H1 (cell line): ENCODE measurements around the gene VAT1. TPM values are rescaled to one million over a fixed set of nuclear protein-coding genes. Genes with fewer than 3 reads are reported as not detected.

Experiments
- CTCF ChIA-PET: fragments of 300-600 bp; sonication (Branson Sonifier 250); formaldehyde crosslinking; loops from one replicate; lab custom pipeline; 2021; ENCODE audit not compliant: partially characterized antibody; lab: Charles Lee
- POLR2A ChIA-PET: fragments of 300-600 bp; sonication (Branson Sonifier 250); formaldehyde crosslinking; loops from one replicate; lab custom pipeline; 2021; ENCODE audit warnings: inconsistent platforms; ENCODE audit not compliant: partially characterized antibody; lab: Charles Lee
- DNase-seq, 2 experiments: peaks; one replicate each; pipeline versions ENCODE4 v3.0.0 to v3.0.0-alpha.2; 2010 to 2022; ENCODE audit warnings: low spot score in 2 of 2, low read depth in 1 of 2, mixed read lengths in 1 of 2
- FAIRE-seq: peaks from 2 replicates; lab custom pipeline; 2011; peaks lifted over from hg19 to GRCh38; lab: Jason Lieb, UNC
- H2AFZ ChIP-seq: 2 replicates; pipeline ENCODE4 v1.8.1; 2012; ENCODE audit warnings: low read length, inconsistent platforms
- H2AK5ac ChIP-seq: 2 replicates; pipeline ENCODE4 v1.6.1; 2013; ENCODE audit warnings: low read depth, low read length
- H2BK120ac ChIP-seq: replicated peaks from 2 replicates; pipeline ENCODE3; 2013; ENCODE audit warnings: low read depth, low read length, inconsistent platforms
- H2BK12ac ChIP-seq: 2 replicates; pipeline ENCODE4 v1.6.1; 2013; ENCODE audit warnings: low read depth, low read length
- H2BK15ac ChIP-seq: 2 replicates; pipeline ENCODE4 v1.6.1; 2013; ENCODE audit warnings: low read length
- H2BK20ac ChIP-seq: 2 replicates; pipeline ENCODE4 v1.6.1; 2013; ENCODE audit warnings: low read length
- H2BK5ac ChIP-seq: 2 replicates; pipeline ENCODE4 v1.6.1; 2013; ENCODE audit warnings: low read depth, low read length
- H3K14ac ChIP-seq: 2 replicates; pipeline ENCODE4 v1.6.1; 2013; ENCODE audit warnings: inconsistent platforms; ENCODE audit not compliant: insufficient read length
- H3K18ac ChIP-seq: 2 replicates; pipeline ENCODE4 v1.6.1; 2013; ENCODE audit warnings: low read length; ENCODE audit errors: extremely low read depth
- H3K23ac ChIP-seq: 2 replicates; pipeline ENCODE4 v1.6.1; 2013; ENCODE audit warnings: inconsistent platforms; ENCODE audit not compliant: insufficient read length
- H3K23me2 ChIP-seq: 2 replicates; pipeline ENCODE4 v1.6.1; 2013; ENCODE audit warnings: low read depth, low read length
- H3K27ac ChIP-seq: 2 replicates; pipeline ENCODE4 v1.6.1; 2011; ENCODE audit warnings: low read depth, low read length, inconsistent platforms
- H3K27me3 ChIP-seq, 4 experiments: replicated peaks in 1 of 4; 1 replicate in 1 of 4; 2 replicates in 3 of 4; pipeline versions ENCODE4 v1.6.1 to v1.8.1; 2011 to 2013; ENCODE audit warnings: low read length in 3 of 4, mild to moderate bottlenecking in 3 of 4, inconsistent platforms in 2 of 4, mixed read lengths in 2 of 4, moderate library complexity in 1 of 4; ENCODE audit not compliant: control insufficient read depth in 3 of 4, insufficient read depth in 3 of 4; ENCODE audit errors: extremely low read depth in 1 of 4
- H3K36me3 ChIP-seq, 4 experiments: 2 replicates each; pipeline versions ENCODE4 v1.6.1 to v1.8.1; 2011 to 2013; ENCODE audit warnings: mild to moderate bottlenecking in 4 of 4, low read length in 3 of 4, moderate library complexity in 2 of 4, control low read depth in 1 of 4, inconsistent platforms in 1 of 4; ENCODE audit not compliant: insufficient read depth in 4 of 4, control insufficient read depth in 2 of 4
- H3K4ac ChIP-seq: replicated peaks from 2 replicates; pipeline ENCODE3; 2013; ENCODE audit warnings: low read length, low read depth, mixed read lengths, inconsistent platforms; ENCODE audit not compliant: insufficient read length
- H3K4me1 ChIP-seq, 4 experiments: replicated peaks in 1 of 4; 1 replicate in 1 of 4; 2 replicates in 3 of 4; pipeline versions ENCODE4 v1.6.1 to v1.8.1; 2011 to 2013; ENCODE audit warnings: low read length in 3 of 4, inconsistent platforms in 2 of 4, mixed read lengths in 1 of 4; ENCODE audit not compliant: insufficient read depth in 4 of 4, control insufficient read depth in 3 of 4
- H3K4me2 ChIP-seq, 2 experiments: 2 replicates each; pipeline versions ENCODE4 v1.6.1 to v1.8.1; 2011 to 2013; ENCODE audit warnings: low read depth in 2 of 2, low read length in 2 of 2, control low read depth in 1 of 2, inconsistent platforms in 1 of 2, mild to moderate bottlenecking in 1 of 2; ENCODE audit not compliant: insufficient read depth in 1 of 2
- H3K4me3 ChIP-seq, 4 experiments: fragments of 200-600, 300-600 bp in 1 of 4; sonication (generic), shearing (Covaris generic), sonication (Bioruptor Twin) in 1 of 4; 2 replicates each; pipeline versions ENCODE4 v1.5.1 to v1.8.1; 2011 to 2016; ENCODE audit warnings: low read length in 4 of 4, low read depth in 3 of 4, control low read depth in 2 of 4, inconsistent platforms in 2 of 4, mild to moderate bottlenecking in 2 of 4, mixed read lengths in 1 of 4, moderate library complexity in 1 of 4; ENCODE audit not compliant: insufficient read depth in 2 of 4; ENCODE audit errors: extremely low read depth in 1 of 4
- H3K56ac ChIP-seq: replicated peaks from 2 replicates; pipeline ENCODE3; 2013; ENCODE audit warnings: low read depth, mild to moderate bottlenecking, mixed read lengths, low read length, inconsistent platforms; ENCODE audit not compliant: insufficient read length
- H3K79me1 ChIP-seq: 2 replicates; pipeline ENCODE4 v1.6.1; 2013; ENCODE audit warnings: low read depth, low read length, control low read depth
- H3K79me2 ChIP-seq, 2 experiments: 2 replicates each; pipeline versions ENCODE4 v1.6.1 to v1.8.1; 2012 to 2013; ENCODE audit warnings: low read length in 2 of 2, mild to moderate bottlenecking in 2 of 2, inconsistent platforms in 1 of 2; ENCODE audit not compliant: insufficient read depth in 2 of 2, control insufficient read depth in 1 of 2
- H3K9ac ChIP-seq, 4 experiments: replicated peaks in 1 of 4; 1 replicate in 1 of 4; 2 replicates in 3 of 4; pipeline versions ENCODE4 v1.6.1 to v1.8.1; 2011 to 2013; ENCODE audit warnings: low read depth in 3 of 4, low read length in 3 of 4, control low read depth in 2 of 4, mild to moderate bottlenecking in 2 of 4, moderate library complexity in 2 of 4, inconsistent platforms in 1 of 4; ENCODE audit errors: extremely low read depth in 1 of 4
- H3K9me3 ChIP-seq, 2 experiments: 2 replicates each; pipeline versions ENCODE4 v1.6.1 to v1.8.1; 2012 to 2013; ENCODE audit warnings: mild to moderate bottlenecking in 2 of 2, moderate library complexity in 2 of 2, control low read depth in 1 of 2, inconsistent platforms in 1 of 2, low read depth in 1 of 2, low read length in 1 of 2, mixed read lengths in 1 of 2; ENCODE audit not compliant: insufficient read depth in 2 of 2
- H4K20me1 ChIP-seq, 2 experiments: replicated peaks in 1 of 2; 2 replicates each; pipeline versions ENCODE3 to v1.8.1; 2011 to 2013; ENCODE audit warnings: inconsistent platforms in 2 of 2, low read length in 2 of 2, mild to moderate bottlenecking in 1 of 2; ENCODE audit not compliant: insufficient read depth in 2 of 2, control insufficient read depth in 1 of 2
- H4K5ac ChIP-seq: 2 replicates; pipeline ENCODE4 v1.6.1; 2013; ENCODE audit warnings: low read length, low read depth, mixed read lengths, inconsistent platforms; ENCODE audit not compliant: insufficient read length
- H4K8ac ChIP-seq: 2 replicates; pipeline ENCODE4 v1.8.0; 2013; ENCODE audit warnings: mild to moderate bottlenecking, moderate library complexity, low read length, inconsistent platforms; ENCODE audit not compliant: insufficient read depth; ENCODE audit errors: extremely low read depth
- H4K91ac ChIP-seq: replicated peaks from 2 replicates; pipeline ENCODE3; 2013; ENCODE audit warnings: low read length, mixed read lengths, inconsistent platforms; ENCODE audit not compliant: insufficient read length
- ASH2L ChIP-seq: fragments of 200-600, 300-600 bp; sonication (generic); IDR thresholded peaks from one replicate; pipeline ENCODE4 v1.7.1; 2017; ENCODE audit warnings: low read length
- BRCA1 ChIP-seq: IDR thresholded peaks from 2 replicates; pipeline ENCODE4 v1.6.1; 2012; ENCODE audit warnings: low read depth, low read length, improper control_type of control experiment
- CBX8 ChIP-seq: fragments of 300-800, 300-1000 bp; sonication (generic); IDR thresholded peaks from 2 replicates; pipeline ENCODE4 v1.7.1; 2016; ENCODE audit warnings: low read depth, low read length, borderline replicate concordance
- CEBPB ChIP-seq: IDR thresholded peaks from 2 replicates; pipeline ENCODE4 v1.6.1; 2012; ENCODE audit warnings: low read depth, low read length
- CHD1 ChIP-seq: IDR thresholded peaks from 2 replicates; pipeline ENCODE4 v1.6.1; 2012; ENCODE audit warnings: low read depth, low read length, improper control_type of control experiment
- CREB1 ChIP-seq: IDR thresholded peaks from 2 replicates; pipeline ENCODE4 v1.6.1; 2012; ENCODE audit warnings: inconsistent platforms
- KDM1A ChIP-seq: fragments of 200-600, 300-600 bp; sonication (generic); IDR thresholded peaks from 2 replicates; pipeline ENCODE4 v1.7.1; 2016; ENCODE audit warnings: mild to moderate bottlenecking, low read length, borderline replicate concordance
- KDM4A ChIP-seq: IDR thresholded peaks from one replicate; pipeline ENCODE4 v1.7.1; 2012; ENCODE audit warnings: low read depth, mild to moderate bottlenecking, moderate library complexity, low read length, inconsistent platforms; ENCODE audit not compliant: severe bottlenecking
- KDM5A ChIP-seq: fragments of 200-600 bp; IDR thresholded peaks from 2 replicates; pipeline ENCODE4 v1.7.1; 2012; ENCODE audit warnings: mild to moderate bottlenecking, low read length, inconsistent platforms, mixed read lengths
- SIX5 ChIP-seq: IDR thresholded peaks from 2 replicates; pipeline ENCODE4 v1.6.1; 2011; ENCODE audit warnings: mild to moderate bottlenecking, low read depth, low read length
- SP4 ChIP-seq: IDR thresholded peaks from 2 replicates; pipeline ENCODE4 v1.6.1; 2012; ENCODE audit warnings: low read length, inconsistent platforms
- ZNF274 ChIP-seq: IDR thresholded peaks from 2 replicates; pipeline ENCODE4 v1.7.0; 2012; ENCODE audit warnings: low read length, borderline replicate concordance; ENCODE audit errors: extremely low read depth
- WGBS, 2 experiments: shearing (Covaris generic) in 1 of 2; methylation state at CpG; one replicate each; pipeline versions ENCODE4 v1.1.6 to v1.1.7; 2013 to 2015; ENCODE audit warnings: low lambda C conversion rate in 2 of 2, mixed read lengths in 2 of 2, inconsistent platforms in 1 of 2, low coverage in 1 of 2, missing lambda C conversion rate in 1 of 2; ENCODE audit not compliant: insufficient replicate concordance in 2 of 2, insufficient coverage in 1 of 2, insufficient read length in 1 of 2; ENCODE audit errors: extremely low coverage in 1 of 2, missing lambda C conversion rate in 1 of 2; 5-methylcytosine and 5-hydroxymethylcytosine counted together
- polyA plus RNA-seq, 7 experiments: library from polyadenylated mRNA; depleted of rRNA in 3 of 7; stranded (reverse) in 5 of 7; unstranded in 2 of 7; fragments of >200 nt in 5 of 7; fragments of 200-250 nt in 2 of 7; gene quantifications; 1 replicate in 5 of 7; 2 replicates in 1 of 7; 4 replicates in 1 of 7; pipeline versions ENCODE4 v1.2.1 to v1.2.3, GENCODE V29; 2011 to 2013; ENCODE audit warnings: missing spikeins in 2 of 7, mixed read lengths in 2 of 7
- total RNA-seq: library from RNA; stranded (reverse); fragmentation: NEBNext Ultra II Directional; extraction: Animal tissue kit (Norgen Biotek cat#: 25700); gene quantifications from 2 replicates; pipeline ENCODE4 v1.2.1, GENCODE V29; 2021

The VAT1 gene
- total and polyA plus RNA-seq, 2 of the 8 experiments (the other 6 are each of a cell fraction or from before 2014, with no cell fraction given), result 200 to 295 TPM

- ChIA-PET CTCF (interaction anchor here (0.6 to 4.7 kb wide), 3 partner anchors 10 to 22 kb away, joined by 3 to 20 read pairs (median 3); partner anchors contain the start of gene RPL27), POLR2A (interaction anchor here (0.8 kb wide), 2 partner anchors 22 to 61 kb away, joined by 3 read pairs; no protein-coding TSS in a partner anchor)
- Histone ChIP-seq H3K36me3 (no peaks in the 10 kb centered on the region), H3K27me3 (no peaks in the 10 kb centered on the region), H2AK5ac (no peak overlapping the region), H2AFZ (no peak overlapping the region), H3K4me1 (peaks cover 0 to 8% (median 3%) of the 10 kb centered on the region in 4 experiments; a peak in 4 of 7 replicates), H3K9ac (no peak overlapping the region), H3K79me2 (no peaks in the 10 kb centered on the region), H3K56ac (no peak overlapping the region), H3K23me2 (peaks cover 4% of the 10 kb centered on the region), H2BK20ac (no peak overlapping the region), H3K4me3 (no peak overlapping the region), H3K14ac (no peak overlapping the region), H4K91ac (no peak overlapping the region), H3K4ac (no peak overlapping the region), H3K79me1 (no peaks in the 10 kb centered on the region), H3K9me3 (peaks cover 0 to 3% of the 10 kb centered on the region in 2 experiments; a peak in 1 of 4 replicates), H2BK15ac (no peak overlapping the region), H2BK12ac (no peak overlapping the region), H2BK120ac (no peak overlapping the region), H4K8ac (no peak overlapping the region), H3K4me2 (no peak overlapping the region), H4K5ac (no peak overlapping the region), H2BK5ac (no peak overlapping the region), H3K18ac (no peak overlapping the region), H3K27ac (no peak overlapping the region), H3K23ac (no peak overlapping the region), H4K20me1 (no peaks in the 10 kb centered on the region)
- no peak for TF ChIP-seq KDM1A
- no peak for TF ChIP-seq ASH2L
- TF ChIP-seq CEBPB, result no peak
- no peak for TF ChIP-seq CREB1
- no peak for TF ChIP-seq CHD1
- TF ChIP-seq SP4, result no peak
- no peak for TF ChIP-seq CBX8
- TF ChIP-seq KDM5A, result no peak
- TF ChIP-seq SIX5, result no peak
- no peak for TF ChIP-seq BRCA1
- TF ChIP-seq ZNF274, result no peak
- no peak for TF ChIP-seq KDM4A
- FAIRE-seq (no peak), DNase-seq (no peak)
- 89% methylated on average over 2 of the region's 2 CpGs; no CpG with 5 or more reads in 1 of the 2 experiments for WGBS, 2 experiments
These were observed 46.9 kb downstream of the VAT1 start for GRCh38 chr17:42975265-42975664.
